Activated CD8-positive, alpha-beta memory T cell treated with anti-CD3 and anti-CD28 coated beads, Interleukin-2, amount 50 U/mL, for 48 hours (primary cell): ENCODE measurements around the gene SEC22C.
"Not testable (repeated sequence)": the region's sequence is repeated elsewhere in the genome, so short reads cannot be mapped to it uniquely, and the experiment has no call there.

ENCODE experiments used
- DNase-seq: peaks from one replicate; pipeline ENCODE4 v3.0.0-alpha.2; 2020

SEC22C gene

GRCh38 chr3:42579346-42579745, 2.4 kb downstream of the SEC22C start:
- not testable (repeated sequence) for DNase-seq

DNA sequence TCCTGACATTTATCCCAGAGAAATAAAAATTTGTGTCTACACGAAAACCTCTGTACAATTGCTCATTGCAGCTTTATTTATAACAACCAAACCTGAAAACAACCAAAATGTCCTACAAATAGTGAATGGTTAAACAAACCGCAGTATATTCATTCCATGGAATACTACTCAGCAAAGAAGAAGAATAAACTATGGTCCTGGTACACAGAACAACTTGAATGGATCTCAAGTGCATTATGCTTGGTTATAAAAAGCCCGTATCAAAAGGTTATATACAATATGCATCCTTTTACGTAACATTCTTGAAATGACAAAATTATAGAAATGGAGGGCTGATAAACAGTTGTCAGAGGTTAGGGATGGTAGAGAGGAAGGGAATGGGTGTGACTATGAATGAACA, 3.7 kb downstream of the SEC22C start:
- no peak for DNase-seq

DNA sequence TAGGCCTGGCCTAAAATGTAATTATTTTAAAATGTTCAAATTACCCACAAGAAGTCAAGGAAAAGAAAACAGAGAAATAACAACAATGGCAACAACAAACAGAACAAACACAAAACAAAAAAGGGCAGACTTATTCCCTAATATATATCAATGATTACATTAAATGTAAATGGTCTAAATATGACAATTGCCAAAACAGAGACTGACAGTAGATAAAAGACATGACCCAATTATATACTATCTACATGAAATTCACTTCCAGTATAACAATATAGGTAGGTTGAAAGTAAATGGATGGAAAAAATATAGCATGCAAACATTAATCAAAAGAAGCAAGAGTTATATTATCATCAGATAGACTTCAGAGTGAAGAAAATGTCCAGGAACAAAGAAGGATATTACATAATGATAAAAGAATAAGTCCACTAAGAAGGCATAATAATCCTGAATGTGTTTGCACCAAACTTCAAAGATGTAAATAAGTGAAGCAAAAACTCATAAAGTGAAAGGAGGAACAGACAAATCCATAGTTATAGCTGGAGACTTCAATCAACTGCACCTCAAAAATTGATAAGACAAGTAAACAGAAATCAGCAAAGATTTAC, 6.5 kb downstream of the SEC22C start:
- no peak for DNase-seq

DNA sequence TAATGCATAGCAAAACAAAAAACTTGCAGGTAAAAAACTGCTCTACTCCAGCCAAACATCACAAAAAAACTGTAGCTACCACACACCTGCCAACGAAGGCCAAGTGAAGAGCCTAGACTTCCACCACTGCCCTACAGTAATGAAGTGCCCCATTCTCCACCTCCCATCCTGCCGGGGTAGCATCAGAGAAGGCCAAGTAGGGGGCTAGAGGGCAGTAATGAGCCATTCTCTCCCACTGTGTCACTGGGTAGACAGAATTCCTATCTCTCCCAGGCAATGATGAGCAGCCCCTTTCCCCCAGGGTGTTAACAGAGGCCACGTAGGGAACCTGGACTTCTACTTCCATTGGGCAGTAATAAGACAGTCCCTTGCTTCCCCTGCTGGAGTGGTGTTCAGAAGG, 9.5 kb downstream of the SEC22C start:
- DNase-seq = no peak

GRCh38 chr3:42569593-42570142, 12.1 kb downstream of the SEC22C start:
- DNase-seq = no peak

GRCh38 chr3:42562047-42562907, 19.5 kb downstream of the SEC22C start:
- DNase-seq = no peak

DNA sequence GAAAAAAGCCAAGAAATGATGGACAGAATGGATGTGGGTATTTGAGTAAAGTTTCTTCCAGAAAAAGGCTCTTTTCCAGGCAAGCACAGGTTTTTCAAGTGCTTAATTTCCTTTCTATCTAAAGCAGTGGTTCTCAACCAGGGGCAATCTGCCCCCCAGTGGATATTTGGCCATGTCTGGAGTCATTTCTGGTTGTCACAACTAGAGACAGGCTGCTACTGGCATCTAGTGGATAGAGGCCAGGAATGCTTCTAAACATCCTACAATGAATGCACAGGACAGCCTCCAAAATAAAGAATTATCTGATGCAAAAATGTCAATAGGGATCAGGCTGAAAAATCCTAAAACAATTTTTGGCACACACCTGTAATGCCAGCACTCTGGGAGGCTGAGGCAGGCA, 23.9 kb downstream of the SEC22C start:
- DNase-seq = no peak

- not testable (repeated sequence) for DNase-seq
Measured at GRCh38 chr3:42556817-42557216, 24.9 kb downstream of the SEC22C start.

DNA sequence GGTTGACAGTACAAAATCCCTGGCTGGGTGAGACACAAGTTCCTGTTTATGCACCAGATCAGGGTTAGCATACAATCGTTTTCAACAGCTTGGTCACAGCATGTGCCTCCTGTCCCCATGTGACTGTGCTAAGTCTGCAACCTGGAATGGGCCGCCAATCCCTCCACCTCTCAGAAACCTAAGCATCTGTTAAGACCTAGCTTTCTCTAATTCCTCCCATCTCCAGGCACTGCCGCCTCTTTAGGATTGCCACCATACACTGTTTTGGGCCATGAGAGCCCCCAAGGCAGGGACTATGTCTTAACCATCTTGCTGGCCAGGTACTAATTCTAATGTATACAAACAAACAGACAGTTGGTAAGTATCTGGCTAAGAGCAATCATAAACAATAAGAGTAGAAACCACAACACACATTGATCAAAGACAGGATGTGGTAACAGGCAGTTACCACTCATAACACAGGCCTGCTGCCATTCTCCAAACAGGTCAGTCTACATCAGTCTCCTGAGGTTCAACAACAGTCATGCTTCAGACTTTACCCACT, 25.6 kb downstream of the SEC22C start:
- DNase-seq = no peak

GRCh38 chr3:42552830-42553229, 28.9 kb downstream of the SEC22C start:
- no peak for DNase-seq

DNA sequence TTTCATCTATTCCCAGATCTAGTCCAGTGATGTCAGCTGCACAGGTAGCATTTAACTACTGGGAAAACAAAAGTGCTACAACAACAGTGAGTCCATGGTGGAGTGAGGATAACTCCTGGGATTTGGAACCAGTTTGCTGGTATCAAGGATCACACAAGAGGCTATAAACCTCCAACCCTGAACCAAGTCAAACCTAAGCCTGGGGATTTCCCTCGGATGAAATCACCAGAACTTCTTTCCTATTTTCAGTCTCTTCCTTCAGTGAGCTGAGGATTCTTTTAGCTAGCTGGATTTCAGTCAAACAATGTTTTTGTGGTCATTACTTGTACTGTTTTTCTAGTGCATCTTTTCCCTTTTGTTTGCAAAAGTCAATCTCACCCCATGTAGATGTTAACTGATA, 31.5 kb downstream of the SEC22C start:
- no peak for DNase-seq

GRCh38 chr3:42549131-42549530, 32.6 kb downstream of the SEC22C start:
- no peak for DNase-seq

DNA sequence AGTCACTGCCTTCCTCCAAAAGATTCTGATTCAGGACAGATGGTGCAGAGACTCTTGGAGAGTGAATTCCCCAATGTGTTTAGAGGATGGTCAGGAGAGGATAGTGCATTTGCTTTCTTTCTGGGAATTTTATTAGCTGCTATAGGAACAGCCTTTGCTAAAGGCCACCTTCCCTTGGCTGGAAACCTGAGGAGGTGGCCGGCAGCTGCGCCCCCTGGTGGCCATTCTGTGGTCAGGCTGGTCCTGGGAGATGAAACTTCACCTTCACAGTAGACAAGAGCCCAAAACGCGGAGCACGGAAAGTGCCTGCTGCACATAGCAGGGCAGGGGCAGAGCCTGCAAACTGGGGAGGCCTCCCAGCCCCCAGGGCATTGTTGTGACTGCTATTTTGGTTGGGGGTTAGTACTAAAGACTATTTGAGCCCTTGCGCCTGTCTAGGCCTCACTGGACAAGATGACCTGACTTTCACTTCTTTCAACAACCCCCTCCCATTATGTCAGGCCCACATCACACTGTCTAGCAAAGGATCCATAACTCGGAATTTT, 34.3 kb downstream of the SEC22C start:
- peak; percentile 89 for DNase-seq

GRCh38 chr3:42546691-42547213, 35.0 kb downstream of the SEC22C start:
- no peak for DNase-seq

DNA sequence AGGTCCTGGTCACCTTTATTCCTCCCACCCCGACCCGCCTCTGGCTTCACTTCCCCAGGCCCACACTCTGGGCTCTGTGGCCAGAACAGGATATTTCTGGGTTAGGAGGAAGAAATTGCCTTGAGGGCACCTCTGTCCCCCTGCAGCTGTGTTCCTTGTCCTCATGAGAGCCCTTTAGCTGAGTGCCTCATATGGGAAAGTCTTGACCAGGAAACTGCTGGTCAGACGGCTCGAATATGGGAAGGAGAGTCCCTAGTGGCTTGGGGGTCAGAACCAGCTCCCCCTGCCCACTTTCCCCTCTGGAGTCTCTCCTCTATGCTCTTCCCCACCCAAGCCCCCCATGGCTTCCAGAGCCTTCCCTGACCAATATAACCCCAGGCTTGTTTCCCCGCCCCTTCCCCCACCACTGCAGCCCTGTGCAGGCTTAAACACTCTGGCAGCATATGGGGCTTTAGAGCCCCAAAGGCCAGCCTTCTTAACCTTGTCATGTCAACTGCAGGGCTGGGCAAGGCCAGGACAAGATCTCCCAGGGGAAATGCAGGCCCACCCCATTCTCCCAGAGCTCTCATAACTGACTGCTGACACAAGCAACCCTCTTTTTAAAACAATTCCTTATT, 36.4 kb downstream of the SEC22C start:
- DNase-seq = no peak

- no peak for DNase-seq
Measured at GRCh38 chr3:42544492-42545283, 37.1 kb downstream of the SEC22C start.

DNA sequence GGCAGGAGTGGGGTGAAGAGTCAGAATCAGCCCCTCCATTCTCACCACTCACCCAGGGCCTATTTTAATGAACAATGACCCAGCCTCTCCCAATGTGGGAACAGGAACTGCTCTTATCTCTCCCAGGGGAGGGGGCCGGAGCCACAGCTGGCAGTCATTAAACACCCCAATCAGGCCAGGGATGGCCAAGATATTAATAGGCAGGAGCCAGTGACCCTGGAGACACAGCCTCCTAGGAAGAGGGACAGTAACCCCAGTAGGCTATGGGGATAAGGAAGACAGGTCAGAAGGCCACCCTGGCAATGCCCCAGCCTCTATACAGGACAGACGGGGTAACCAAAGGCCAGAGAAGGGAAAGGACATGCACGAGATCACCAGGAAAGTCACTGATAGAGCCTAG, 40.7 kb downstream of the SEC22C start:
- no peak for DNase-seq

- peak; percentile 86 for DNase-seq
Measured at GRCh38 chr3:42539871-42540714, 41.7 kb downstream of the SEC22C start.

GRCh38 chr3:42537350-42537749, 44.4 kb downstream of the SEC22C start:
- no peak for DNase-seq

GRCh38 chr3:42535981-42536784, 45.6 kb downstream of the SEC22C start:
- DNase-seq = no peak
